ENCODE results near the gene ITGAD.

Gene ITGAD

DNA sequence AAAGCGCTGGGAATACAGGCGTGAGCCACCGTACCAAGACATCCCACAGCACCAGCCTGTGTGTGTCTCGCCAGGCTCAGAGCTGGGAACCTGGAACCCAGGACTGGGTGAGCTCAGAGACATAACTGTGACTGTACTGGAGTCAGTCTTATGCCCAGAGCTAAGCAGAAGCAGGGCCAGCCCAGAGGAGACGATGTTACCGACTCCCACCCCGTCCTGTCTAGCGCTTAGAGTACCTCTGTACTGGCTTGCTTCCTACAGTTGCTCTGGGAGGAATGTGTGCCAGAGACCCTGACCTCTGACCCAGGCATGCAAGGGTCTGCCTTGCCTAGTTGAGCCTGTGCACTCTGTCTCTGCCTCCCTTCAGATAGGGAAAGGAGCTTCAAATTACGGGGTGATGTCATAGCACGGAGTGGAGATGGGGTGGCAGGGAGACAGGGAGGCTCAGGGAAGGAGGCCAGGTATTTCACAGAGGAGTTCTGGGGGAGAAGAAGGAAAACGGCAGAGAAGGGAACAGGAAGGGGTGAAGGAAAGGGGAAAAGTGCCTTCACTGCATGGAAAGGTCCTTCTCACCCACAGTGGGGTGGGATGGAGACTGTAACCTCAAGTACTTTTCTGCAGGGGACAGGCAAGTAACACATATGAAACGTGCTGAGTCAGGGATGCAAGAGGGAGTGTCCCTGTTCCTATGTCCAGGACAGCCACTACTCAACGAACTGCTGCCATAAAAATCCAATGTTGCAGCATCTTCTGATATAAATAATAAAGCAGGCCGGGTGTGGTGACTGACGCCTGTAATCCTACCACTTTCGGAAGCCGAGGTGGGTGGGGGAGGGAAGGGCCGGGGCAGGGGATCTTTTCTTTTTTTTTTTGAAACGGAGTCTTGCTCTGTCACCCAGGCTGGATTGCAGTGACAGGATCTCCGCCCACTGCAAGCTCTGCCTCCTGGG, 60.4 kb downstream of the ITGAD start:
- no peaks in the 10 kb centered on the region for H3K9me3 ChIP-seq (ENCODE audit: control insufficient read depth, insufficient read depth, low read depth, low read length)
- ChIA-PET POLR2A (interaction anchor here (0.5 to 0.7 kb wide), 3 partner anchors 25 to 250 kb away, joined by 3 to 8 read pairs (median 3); no protein-coding TSS in a partner anchor), CTCF (interaction anchor here (1.3 to 5.3 kb wide), 5 partner anchors 7 to 469 kb away, joined by 4 to 27 read pairs (median 9); partner anchors contain the start of genes HSD3B7 and ZNF843)
- H3K4me1 ChIP-seq (ENCODE audit: control insufficient read depth, insufficient read depth, low read length) = peaks cover 13% of the 10 kb centered on the region
- H3K4me3 ChIP-seq (ENCODE audit: low read depth, low read length) = no peak overlapping the region
- peaks cover 0 to 23% of the 10 kb centered on the region in 2 experiments; a peak in 1 of 3 replicates for H3K36me3 ChIP-seq (ENCODE audit: control insufficient read depth in 2 of 2, insufficient read depth in 1 of 2, low read length in 2 of 2)
- no peak overlapping the region for H3K27ac ChIP-seq (ENCODE audit: extremely low read depth, low read depth, low read length)
- TF ChIP-seq SP2 (tag by site-specific recombination; IDR thresholded peaks at IDR 0.05) (0 out of 2 replicates have a peak, but pooled peaks have one; percentile 25), ZEB2 (tag by site-specific recombination; IDR thresholded peaks at IDR 0.05) (peak; percentile 77), KLF10 (tag by site-specific recombination; IDR thresholded peaks at IDR 0.05) (peak; percentile 75), ZNF202 (tag by site-specific recombination; IDR thresholded peaks at IDR 0.05; ENCODE audit: borderline replicate concordance) (no peak), REPIN1 (tag by site-specific recombination; IDR thresholded peaks at IDR 0.05; ENCODE audit: low read depth) (no peak), ZNF510 (tag by site-specific recombination; IDR thresholded peaks at IDR 0.05; ENCODE audit: insufficient replicate concordance) (no peak), ZNF624 (tag by site-specific recombination; IDR thresholded peaks at IDR 0.05) (no peak), ZNF157 (tag by site-specific recombination; IDR thresholded peaks at IDR 0.05) (no peak), INSM2 (tag by site-specific recombination; IDR thresholded peaks at IDR 0.05) (peak; percentile 52), SP3 (tag by site-specific recombination; IDR thresholded peaks at IDR 0.05) (peak; percentile 35; the same call in 1 of the 2 replicates), ZFHX2 (tag by site-specific recombination; conservative IDR thresholded peaks at IDR 0.05) (peak; percentile 15; the same call in 1 of the 2 replicates), ZBTB48 (tag by site-specific recombination; IDR thresholded peaks at IDR 0.05) (peak; percentile 84), ZNF623 (tag by site-specific recombination; IDR thresholded peaks at IDR 0.05) (no peak), AEBP2 (tag by site-specific recombination; IDR thresholded peaks at IDR 0.05; ENCODE audit: borderline replicate concordance) (no peak), ZFP3 (tag by site-specific recombination; IDR thresholded peaks at IDR 0.05; ENCODE audit: low read depth) (peak; percentile 42; the same call in 1 of the 2 replicates), ZNF37A (tag by site-specific recombination; IDR thresholded peaks at IDR 0.05) (no peak), ZNF660 (tag by site-specific recombination; IDR thresholded peaks at IDR 0.05) (no peak), OSR2 (tag by site-specific recombination; IDR thresholded peaks at IDR 0.05) (0 out of 2 replicates have a peak, but pooled peaks have one; percentile 30), ZNF514 (tag by site-specific recombination; IDR thresholded peaks at IDR 0.05) (no peak), ZNF223 (tag by site-specific recombination; IDR thresholded peaks at IDR 0.05) (no peak), YY2 (tag by site-specific recombination; IDR thresholded peaks at IDR 0.05) (no peak), ZBTB17 (tag by site-specific recombination; IDR thresholded peaks at IDR 0.05) (peak; percentile 91), HOXC10 (CRISPR knock-in tag; IDR thresholded peaks at IDR 0.05) (no peak)
- TF ChIP-seq, protein P1, sequence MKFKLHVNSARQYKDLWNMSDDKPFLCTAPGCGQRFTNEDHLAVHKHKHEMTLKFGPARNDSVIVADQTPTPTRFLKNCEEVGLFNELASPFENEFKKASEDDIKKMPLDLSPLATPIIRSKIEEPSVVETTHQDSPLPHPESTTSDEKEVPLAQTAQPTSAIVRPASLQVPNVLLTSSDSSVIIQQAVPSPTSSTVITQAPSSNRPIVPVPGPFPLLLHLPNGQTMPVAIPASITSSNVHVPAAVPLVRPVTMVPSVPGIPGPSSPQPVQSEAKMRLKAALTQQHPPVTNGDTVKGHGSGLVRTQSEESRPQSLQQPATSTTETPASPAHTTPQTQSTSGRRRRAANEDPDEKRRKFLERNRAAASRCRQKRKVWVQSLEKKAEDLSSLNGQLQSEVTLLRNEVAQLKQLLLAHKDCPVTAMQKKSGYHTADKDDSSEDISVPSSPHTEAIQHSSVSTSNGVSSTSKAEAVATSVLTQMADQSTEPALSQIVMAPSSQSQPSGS (tag by site-specific recombination; IDR thresholded peaks at IDR 0.05; ENCODE audit: low read depth) = peak; percentile 95
- TF ChIP-seq, protein P2, sequence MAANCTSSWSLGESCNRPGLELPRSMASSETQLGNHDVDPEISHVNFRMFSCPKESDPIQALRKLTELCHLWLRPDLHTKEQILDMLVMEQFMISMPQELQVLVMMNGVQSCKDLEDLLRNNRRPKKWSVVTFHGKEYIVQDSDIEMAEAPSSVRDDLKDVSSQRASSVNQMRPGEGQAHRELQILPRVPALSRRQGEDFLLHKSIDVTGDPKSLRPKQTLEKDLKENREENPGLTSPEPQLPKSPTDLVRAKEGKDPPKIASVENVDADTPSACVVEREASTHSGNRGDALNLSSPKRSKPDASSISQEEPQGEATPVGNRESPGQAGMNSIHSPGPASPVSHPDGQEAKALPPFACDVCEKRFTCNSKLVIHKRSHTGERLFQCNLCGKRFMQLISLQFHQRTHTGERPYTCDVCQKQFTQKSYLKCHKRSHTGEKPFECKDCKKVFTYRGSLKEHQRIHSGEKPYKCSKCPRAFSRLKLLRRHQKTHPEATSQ (tag by site-specific recombination; IDR thresholded peaks at IDR 0.05) = no peak
- TF ChIP-seq, protein P3, sequence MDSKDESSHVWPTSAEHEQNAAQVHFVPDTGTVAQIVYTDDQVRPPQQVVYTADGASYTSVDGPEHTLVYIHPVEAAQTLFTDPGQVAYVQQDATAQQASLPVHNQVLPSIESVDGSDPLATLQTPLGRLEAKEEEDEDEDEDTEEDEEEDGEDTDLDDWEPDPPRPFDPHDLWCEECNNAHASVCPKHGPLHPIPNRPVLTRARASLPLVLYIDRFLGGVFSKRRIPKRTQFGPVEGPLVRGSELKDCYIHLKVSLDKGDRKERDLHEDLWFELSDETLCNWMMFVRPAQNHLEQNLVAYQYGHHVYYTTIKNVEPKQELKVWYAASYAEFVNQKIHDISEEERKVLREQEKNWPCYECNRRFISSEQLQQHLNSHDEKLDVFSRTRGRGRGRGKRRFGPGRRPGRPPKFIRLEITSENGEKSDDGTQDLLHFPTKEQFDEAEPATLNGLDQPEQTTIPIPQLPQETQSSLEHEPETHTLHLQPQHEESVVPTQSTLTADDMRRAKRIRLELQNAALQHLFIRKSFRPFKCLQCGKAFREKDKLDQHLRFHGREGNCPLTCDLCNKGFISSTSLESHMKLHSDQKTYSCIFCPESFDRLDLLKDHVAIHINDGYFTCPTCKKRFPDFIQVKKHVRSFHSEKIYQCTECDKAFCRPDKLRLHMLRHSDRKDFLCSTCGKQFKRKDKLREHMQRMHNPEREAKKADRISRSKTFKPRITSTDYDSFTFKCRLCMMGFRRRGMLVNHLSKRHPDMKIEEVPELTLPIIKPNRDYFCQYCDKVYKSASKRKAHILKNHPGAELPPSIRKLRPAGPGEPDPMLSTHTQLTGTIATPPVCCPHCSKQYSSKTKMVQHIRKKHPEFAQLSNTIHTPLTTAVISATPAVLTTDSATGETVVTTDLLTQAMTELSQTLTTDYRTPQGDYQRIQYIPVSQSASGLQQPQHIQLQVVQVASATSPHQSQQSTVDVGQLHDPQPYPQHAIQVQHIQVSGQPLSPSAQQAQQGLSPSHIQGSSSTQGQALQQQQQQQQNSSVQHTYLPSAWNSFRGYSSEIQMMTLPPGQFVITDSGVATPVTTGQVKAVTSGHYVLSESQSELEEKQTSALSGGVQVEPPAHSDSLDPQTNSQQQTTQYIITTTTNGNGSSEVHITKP (tag by site-specific recombination; IDR thresholded peaks at IDR 0.05) = peak; percentile 72
- TF ChIP-seq, protein P4, sequence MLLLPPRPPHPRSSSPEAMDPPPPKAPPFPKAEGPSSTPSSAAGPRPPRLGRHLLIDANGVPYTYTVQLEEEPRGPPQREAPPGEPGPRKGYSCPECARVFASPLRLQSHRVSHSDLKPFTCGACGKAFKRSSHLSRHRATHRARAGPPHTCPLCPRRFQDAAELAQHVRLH (tag by site-specific recombination; IDR thresholded peaks at IDR 0.05) = no peak
